Lower leg skin (tissue), 4 donors: ENCODE data around the gene PCDHGB1. TPM values are rescaled to one million over a fixed set of nuclear protein-coding genes. Genes with fewer than 3 reads are reported as not detected.
A peak's percentile ranks its signal among the peaks of the same experiment; 100 is the strongest.
"Not testable (repeated sequence)": the region's sequence is repeated elsewhere in the genome, so short reads cannot be mapped to it uniquely, and the experiment has no call there.

Experiments
- DNase-seq, 2 donors: peaks; one replicate each; pipeline ENCODE4 v3.0.0-alpha.2; 2019; ENCODE audit warnings: low spot score in 2 of 2
- H3K4me3 ChIP-seq: fragments of 200-600 bp; sonication (generic); 2 replicates; pipeline ENCODE4 v1.5.1; 2017; ENCODE audit warnings: mild to moderate bottlenecking, low read depth; ENCODE audit not compliant: poor library complexity, severe bottlenecking
- POLR2A ChIP-seq, 2 donors: fragments of 450-650 bp; IDR thresholded peaks; one replicate each; pipeline ENCODE4 v1.6.1; 2016 to 2017; ENCODE audit warnings: antibody characterized with exemption in 2 of 2, mild to moderate bottlenecking in 1 of 2, moderate library complexity in 1 of 2
- WGBS, 2 donors: methylation state at CpG; one replicate each; pipeline ENCODE4 v1.1.5; 2018; 5-methylcytosine and 5-hydroxymethylcytosine counted together
- intact Hi-C: fragments of 100-400 bp; cut with DNase I; formaldehyde crosslinking; loops from one replicate; pipeline ENCODE4 v1.15.0; 2023; ENCODE audit warnings: low total_unique reads
- total RNA-seq, 4 donors: library from RNA; depleted of rRNA; stranded (reverse); fragments of >200 nt; gene quantifications; one replicate each; pipeline ENCODE4 v1.1.0, GENCODE V29; 2016
- TF ChIP-seq, protein P1 (sequence below), 3 donors: fragments of 450-650 bp; IDR thresholded peaks; one replicate each; pipeline ENCODE4 v1.5.1; 2016; ENCODE audit warnings: antibody characterized with exemption in 3 of 3, mild to moderate bottlenecking in 3 of 3, moderate library complexity in 2 of 3

Gene PCDHGB1
- total RNA-seq, 4 donors from 2014 or later = 0.30 to 1.3 (median 1.1) TPM

GRCh38 chr5:141330299-141331080 lies 19.4 kb upstream of the PCDHGB1 start, which contains the start of gene PCDHGA1:
PCDHGA1 (plus strand) TSS chr5:141330514.
- no peak for TF ChIP-seq POLR2A (IDR thresholded peaks at IDR 0.05)
- TF ChIP-seq, protein P1, sequence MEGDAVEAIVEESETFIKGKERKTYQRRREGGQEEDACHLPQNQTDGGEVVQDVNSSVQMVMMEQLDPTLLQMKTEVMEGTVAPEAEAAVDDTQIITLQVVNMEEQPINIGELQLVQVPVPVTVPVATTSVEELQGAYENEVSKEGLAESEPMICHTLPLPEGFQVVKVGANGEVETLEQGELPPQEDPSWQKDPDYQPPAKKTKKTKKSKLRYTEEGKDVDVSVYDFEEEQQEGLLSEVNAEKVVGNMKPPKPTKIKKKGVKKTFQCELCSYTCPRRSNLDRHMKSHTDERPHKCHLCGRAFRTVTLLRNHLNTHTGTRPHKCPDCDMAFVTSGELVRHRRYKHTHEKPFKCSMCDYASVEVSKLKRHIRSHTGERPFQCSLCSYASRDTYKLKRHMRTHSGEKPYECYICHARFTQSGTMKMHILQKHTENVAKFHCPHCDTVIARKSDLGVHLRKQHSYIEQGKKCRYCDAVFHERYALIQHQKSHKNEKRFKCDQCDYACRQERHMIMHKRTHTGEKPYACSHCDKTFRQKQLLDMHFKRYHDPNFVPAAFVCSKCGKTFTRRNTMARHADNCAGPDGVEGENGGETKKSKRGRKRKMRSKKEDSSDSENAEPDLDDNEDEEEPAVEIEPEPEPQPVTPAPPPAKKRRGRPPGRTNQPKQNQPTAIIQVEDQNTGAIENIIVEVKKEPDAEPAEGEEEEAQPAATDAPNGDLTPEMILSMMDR (IDR thresholded peaks at IDR 0.05) = no peak
- intact Hi-C loops = no loop called here
- WGBS, 2 donors = 25 to 27% methylated on average over 21 of the region's 21 CpGs
- H3K4me3 ChIP-seq = no peak within 1 kb of the TSS
- no peak for DNase-seq

- H3K4me3 ChIP-seq, DNase-seq, intact Hi-C loops: not testable (repeated sequence)
- 36 to 45% methylated on average over 14 to 34 of the region's 39 CpGs for WGBS, 2 donors
These were observed 17.3 kb upstream of the PCDHGB1 start for GRCh38 chr5:141332571-141332970.

GRCh38 chr5:141338538-141339306 lies 11.2 kb upstream of the PCDHGB1 start, which contains the start of gene PCDHGA2:
PCDHGA2 (plus strand) TSS chr5:141338760.
- H3K4me3 ChIP-seq = peak within 1 kb of the TSS; percentile 14
- WGBS, 2 donors = 7 to 15% methylated on average over 27 of the region's 27 CpGs
- intact Hi-C loops = no loop called here
- TF ChIP-seq, protein P1 (IDR thresholded peaks at IDR 0.05) = no peak
- TF ChIP-seq POLR2A (IDR thresholded peaks at IDR 0.05) = no peak
- no peak for DNase-seq

GRCh38 chr5:141340781-141341354 lies 9.0 kb upstream of the PCDHGB1 start:
- intact Hi-C loops, DNase-seq, H3K4me3 ChIP-seq: not testable (repeated sequence)
- 41 to 66% methylated on average over 27 to 39 of the region's 45 CpGs for WGBS, 2 donors

DNA sequence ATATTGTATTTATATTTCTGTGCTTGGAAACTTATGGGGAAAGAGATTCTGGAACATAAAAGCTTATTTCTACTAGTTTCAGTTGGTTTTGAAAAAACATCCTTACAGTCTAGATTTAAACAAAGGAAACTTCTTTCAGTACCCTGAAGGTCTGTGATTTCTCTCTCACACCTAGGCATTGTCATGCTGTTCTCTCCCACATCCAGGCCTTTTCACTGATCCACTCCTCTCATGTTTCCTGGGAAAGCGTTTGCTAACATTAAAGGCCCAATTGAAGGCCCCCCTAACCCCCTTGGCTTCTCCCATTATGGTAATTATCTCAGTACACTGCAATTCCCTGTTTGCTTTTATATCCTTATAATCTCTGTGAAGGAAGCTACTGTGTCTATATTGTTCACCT lies 7.1 kb upstream of the PCDHGB1 start:
- DNase-seq = no peak
- TF ChIP-seq, protein P1 (IDR thresholded peaks at IDR 0.05) = no peak
- no peak for TF ChIP-seq POLR2A (IDR thresholded peaks at IDR 0.05)
- WGBS, 2 donors = 18 to 22% methylated on average over 1 of the region's 1 CpG
- H3K4me3 ChIP-seq = no peak overlapping the region
- intact Hi-C loops = no loop called here

- intact Hi-C loops = no loop called here
- DNase-seq = no peak
- no peak for TF ChIP-seq POLR2A (IDR thresholded peaks at IDR 0.05)
- TF ChIP-seq, protein P1 (IDR thresholded peaks at IDR 0.05) = no peak
- 23 to 31% methylated on average over 9 of the region's 9 CpGs for WGBS, 2 donors
- H3K4me3 ChIP-seq = no peak within 1 kb of the TSS
These were observed 6.5 kb upstream of the PCDHGB1 start, which contains the start of gene PCDHGA3 for GRCh38 chr5:141343242-141343952. PCDHGA3 (plus strand) TSS chr5:141343829; CDS start chr5:141344034, 205 bp downstream.
